Measurements from ENCODE around the gene DNM2.
"Not testable (repeated sequence)": the region's sequence is repeated elsewhere in the genome, so short reads cannot be mapped to it uniquely, and the experiment has no call there.

DNM2 gene

DNA sequence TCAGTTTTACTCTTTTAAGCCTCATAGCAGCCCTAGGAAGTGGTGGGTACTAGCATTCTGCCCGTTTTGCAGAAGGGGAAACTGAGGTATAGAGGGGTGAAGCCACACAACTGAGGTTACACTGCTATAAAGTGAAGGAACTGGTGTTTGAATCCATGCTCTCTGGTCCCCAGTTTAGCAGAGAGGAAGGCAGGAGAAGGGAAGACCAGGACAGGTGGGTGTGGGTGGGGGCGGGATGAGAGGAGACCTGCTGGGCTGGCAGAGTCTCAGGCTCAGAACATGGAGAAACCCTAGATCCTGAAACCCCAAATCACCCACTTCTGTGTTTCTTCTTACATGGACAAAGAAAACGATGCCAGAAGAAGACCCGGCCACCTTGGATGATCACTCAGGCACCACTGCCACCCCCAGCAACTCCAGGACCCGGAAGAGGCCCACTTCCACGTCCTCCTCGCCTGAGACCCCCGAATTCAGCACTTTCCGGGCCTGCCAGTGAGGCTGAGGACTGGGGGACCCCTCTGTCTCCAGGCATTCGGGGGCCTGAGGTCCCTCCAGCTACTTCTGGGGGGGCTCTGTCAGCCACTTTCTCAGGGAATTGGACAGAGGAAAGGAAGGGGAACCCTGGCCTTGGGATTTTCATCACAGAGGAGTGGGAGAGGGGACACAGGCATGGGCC, 151.1 kb downstream of the DNM2 start:
- no peak for DNase-seq
- in situ Hi-C loops (cut with HindIII; ENCODE audit: low pct_ligation_motif_present, low sequenced_read_pairs) = no loop called here
- TF ChIP-seq, protein P1, sequence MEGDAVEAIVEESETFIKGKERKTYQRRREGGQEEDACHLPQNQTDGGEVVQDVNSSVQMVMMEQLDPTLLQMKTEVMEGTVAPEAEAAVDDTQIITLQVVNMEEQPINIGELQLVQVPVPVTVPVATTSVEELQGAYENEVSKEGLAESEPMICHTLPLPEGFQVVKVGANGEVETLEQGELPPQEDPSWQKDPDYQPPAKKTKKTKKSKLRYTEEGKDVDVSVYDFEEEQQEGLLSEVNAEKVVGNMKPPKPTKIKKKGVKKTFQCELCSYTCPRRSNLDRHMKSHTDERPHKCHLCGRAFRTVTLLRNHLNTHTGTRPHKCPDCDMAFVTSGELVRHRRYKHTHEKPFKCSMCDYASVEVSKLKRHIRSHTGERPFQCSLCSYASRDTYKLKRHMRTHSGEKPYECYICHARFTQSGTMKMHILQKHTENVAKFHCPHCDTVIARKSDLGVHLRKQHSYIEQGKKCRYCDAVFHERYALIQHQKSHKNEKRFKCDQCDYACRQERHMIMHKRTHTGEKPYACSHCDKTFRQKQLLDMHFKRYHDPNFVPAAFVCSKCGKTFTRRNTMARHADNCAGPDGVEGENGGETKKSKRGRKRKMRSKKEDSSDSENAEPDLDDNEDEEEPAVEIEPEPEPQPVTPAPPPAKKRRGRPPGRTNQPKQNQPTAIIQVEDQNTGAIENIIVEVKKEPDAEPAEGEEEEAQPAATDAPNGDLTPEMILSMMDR (IDR thresholded peaks at IDR 0.05; ENCODE audit: low read depth, low read length, missing control alignments) = no peak
- H3K27ac ChIP-seq = no peak overlapping the region
- no peaks in the 10 kb centered on the region for H3K36me3 ChIP-seq (replicated peaks)
- H3K4me3 ChIP-seq (ENCODE audit: low read depth, low read length) = no peak overlapping the region
- no peaks in the 10 kb centered on the region for H3K27me3 ChIP-seq (replicated peaks)

DNA sequence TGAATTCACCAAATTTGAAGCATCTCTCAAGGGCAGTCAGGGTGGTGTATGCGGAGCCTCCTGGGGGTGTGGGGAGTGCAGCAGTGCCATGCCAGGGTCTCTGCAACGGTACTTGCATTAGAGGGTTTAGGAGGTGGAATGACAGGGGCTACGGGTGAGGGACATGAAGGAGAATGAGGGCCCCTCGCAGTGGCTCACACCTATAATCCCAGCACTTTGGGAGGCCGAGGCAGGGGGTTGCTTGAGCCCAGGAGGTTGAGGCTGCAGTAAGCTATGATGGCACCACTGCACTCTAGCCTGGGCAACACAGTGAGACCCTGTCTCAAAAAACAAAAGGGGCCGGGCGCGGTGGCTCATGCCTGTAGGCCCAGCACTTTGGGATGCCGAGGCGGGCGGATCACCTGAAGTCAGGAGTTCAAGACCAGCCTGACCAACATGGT, 152.0 kb downstream of the DNM2 start:
- DNase-seq; H3K27ac ChIP-seq; H3K36me3 ChIP-seq (replicated peaks); H3K4me3 ChIP-seq (ENCODE audit: low read depth, low read length); in situ Hi-C loops (cut with HindIII; ENCODE audit: low pct_ligation_motif_present, low sequenced_read_pairs); H3K27me3 ChIP-seq (replicated peaks): not testable (repeated sequence)

DNA sequence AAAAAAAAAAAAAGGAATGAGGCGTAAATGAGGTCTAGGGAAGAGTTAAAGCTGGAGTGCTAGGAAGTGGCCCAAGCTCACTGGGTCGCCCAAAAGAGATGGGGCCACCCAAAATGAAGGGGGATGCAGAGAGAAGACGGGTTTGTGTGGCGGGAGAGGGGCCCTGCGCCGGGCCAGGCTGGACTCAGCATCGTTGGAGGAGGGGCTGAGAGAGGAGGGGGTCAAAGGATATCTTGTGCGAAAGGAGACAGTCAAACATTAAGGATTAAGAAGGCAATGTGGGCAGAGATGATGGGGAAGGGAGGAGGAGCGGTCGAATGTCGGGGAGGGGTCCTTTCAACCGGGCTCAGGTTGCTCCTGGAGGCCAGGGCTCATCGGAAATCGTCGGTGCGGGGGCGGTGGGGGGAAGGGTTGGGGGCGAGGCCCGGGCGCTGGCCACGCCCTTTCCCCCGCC, 152.6 kb downstream of the DNM2 start:
- Histone ChIP-seq H3K4me3 (ENCODE audit: low read depth, low read length) (peak overlapping the region; percentile 57), H3K27me3 (replicated peaks) (no peaks in the 10 kb centered on the region), H3K27ac (peak overlapping the region; percentile 59), H3K36me3 (replicated peaks) (no peaks in the 10 kb centered on the region)
- DNase-seq = no peak
- in situ Hi-C loops (cut with HindIII; ENCODE audit: low pct_ligation_motif_present, low sequenced_read_pairs) = no loop called here
- TF ChIP-seq, protein P1 (IDR thresholded peaks at IDR 0.05; ENCODE audit: low read depth, low read length, missing control alignments) = no peak

DNA sequence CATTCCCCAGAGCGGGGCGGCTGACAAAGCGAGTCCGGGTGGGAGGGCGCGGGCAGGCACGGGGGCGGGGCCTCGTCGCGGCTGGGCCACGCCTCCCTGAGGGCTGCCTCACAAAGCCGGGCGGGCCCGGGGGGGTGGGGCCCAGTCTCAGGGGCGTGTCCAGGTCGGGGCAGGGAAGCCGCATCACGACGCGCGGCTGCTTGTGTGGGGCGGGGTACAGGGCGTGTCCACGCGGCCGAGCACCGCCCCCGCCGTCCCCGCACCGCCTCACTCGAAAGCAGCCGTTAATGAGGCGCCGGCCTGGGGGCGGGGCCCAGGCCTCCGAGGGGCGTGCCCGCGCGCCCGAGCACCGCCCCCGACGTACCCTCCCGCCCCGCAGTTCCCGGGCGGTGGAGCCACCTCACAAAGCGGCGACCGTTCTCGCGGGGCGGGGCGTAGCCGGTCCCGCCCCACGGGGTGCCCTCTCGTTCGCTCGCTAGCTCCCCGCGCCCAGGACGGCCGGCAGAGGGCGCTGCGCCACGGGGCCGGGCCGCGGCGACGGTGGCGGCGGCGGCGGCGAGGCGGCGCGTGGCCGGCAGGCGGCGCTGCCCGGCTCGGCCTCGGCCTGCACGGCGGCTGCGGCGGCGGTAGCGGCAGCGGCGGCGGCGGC, 153.2 kb downstream of the DNM2 start, which contains the start of gene CARM1:
Gene CARM1 (plus strand): TSS at position 599 of the 649 bp plus-strand sequence. CDS start 150 bp downstream, outside the sequence.
- no peaks in the 10 kb centered on the region for H3K27me3 ChIP-seq (replicated peaks)
- TF ChIP-seq, protein P1 (IDR thresholded peaks at IDR 0.05; ENCODE audit: low read depth, low read length, missing control alignments) = peak; percentile 54
- H3K4me3 ChIP-seq (ENCODE audit: low read depth, low read length) = peak within 1 kb of the TSS; percentile 86
- no peaks in the 10 kb centered on the region for H3K36me3 ChIP-seq (replicated peaks)
- peak; percentile 97 for DNase-seq
- peak within 1 kb of the TSS; percentile 59 for H3K27ac ChIP-seq
- in situ Hi-C loops (cut with HindIII; ENCODE audit: low pct_ligation_motif_present, low sequenced_read_pairs) = no loop called here

DNA sequence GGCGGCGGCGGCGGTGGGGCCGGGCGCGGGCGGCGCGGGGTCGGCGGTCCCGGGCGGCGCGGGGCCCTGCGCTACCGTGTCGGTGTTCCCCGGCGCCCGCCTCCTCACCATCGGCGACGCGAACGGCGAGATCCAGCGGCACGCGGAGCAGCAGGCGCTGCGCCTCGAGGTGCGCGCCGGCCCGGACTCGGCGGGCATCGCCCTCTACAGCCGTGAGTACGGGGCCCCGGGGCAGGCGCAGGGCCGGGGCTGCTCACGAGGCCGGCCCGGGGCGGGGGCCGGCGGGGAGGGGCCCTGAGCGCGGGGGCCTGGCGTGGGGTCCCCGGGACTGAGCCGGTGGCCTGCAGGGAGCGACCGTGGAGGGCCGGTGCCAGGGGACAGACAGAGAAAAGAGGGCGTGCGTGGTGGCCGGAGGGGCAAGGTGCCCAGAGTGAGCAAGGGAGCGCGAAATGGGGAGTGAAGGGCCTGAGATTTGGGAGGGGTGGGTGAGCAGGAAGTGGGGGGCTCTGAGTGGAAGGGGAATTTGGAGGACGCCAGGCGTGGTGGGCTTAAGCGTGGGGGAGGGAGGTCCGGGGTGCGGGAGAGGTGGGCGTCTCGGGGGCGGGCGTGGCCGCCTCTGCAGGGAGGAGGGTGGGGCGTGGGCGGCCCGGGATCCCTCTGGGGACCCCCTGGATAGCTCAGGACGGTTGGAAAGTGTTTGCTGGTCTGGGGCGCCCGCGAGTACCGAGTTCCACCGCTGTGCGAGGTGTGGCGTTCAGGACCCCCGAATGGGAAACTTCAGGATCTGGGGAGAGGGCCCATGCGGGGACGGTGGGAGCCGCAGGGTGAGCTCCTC, 154.0 kb downstream of the DNM2 start:
- no peak for DNase-seq
- in situ Hi-C loops (cut with HindIII; ENCODE audit: low pct_ligation_motif_present, low sequenced_read_pairs) = no loop called here

More for the DNA sequence above, 154.0 kb downstream of the DNM2 start:
- H3K36me3 ChIP-seq (replicated peaks) = no peaks in the 10 kb centered on the region
- H3K27me3 ChIP-seq (replicated peaks) = no peaks in the 10 kb centered on the region
- peak overlapping the region; percentile 86 for H3K4me3 ChIP-seq (ENCODE audit: low read depth, low read length)
- peak overlapping the region; percentile 56 for H3K27ac ChIP-seq
- TF ChIP-seq, protein P1 (IDR thresholded peaks at IDR 0.05; ENCODE audit: low read depth, low read length, missing control alignments) = peak; percentile 41

All from brain microvascular endothelial cell (primary cell).